ENCODE data around the gene CENPP. TPM values are rescaled to one million over a fixed set of nuclear protein-coding genes. Genes with fewer than 3 reads are reported as not detected.

The CENPP gene
- total and polyA plus RNA-seq, 4 donors: 0.62 to 8.7 (median 1.3) TPM

DNA sequence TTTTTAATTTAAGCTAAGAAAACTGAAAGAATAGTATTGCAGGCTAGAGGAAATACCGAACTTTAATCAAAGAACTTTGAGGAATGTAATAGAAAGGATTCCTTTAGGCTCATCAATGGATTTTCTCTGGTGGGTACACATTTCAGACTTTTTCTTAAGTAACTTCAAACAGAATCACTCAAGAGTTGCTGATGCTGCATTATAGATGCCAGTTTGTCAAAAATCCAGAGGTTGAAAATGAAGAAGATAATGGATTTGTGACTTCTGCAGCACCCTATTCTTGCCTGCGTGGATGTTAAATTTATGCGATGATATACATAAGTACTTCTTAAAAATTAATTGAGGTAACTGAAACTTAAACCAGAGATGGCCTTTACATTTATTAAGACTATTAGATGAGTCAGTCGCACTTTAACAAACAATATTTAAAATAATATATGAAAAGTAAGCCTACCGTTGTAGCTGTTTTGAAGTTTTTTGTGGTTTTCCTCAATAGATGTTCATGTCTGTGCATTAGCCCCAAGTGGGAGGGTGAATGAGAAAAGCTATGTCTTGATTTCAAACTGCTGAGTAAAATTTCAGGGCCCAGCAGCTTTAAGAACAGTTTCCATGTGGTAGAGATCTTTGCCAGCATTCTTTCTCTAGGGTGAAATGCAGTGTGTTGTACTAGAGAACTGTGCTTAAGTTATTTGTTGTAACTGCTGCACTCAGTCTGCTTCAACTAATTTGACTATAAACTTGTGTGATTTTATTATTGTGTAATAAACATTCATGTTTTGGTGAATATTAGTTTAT, 78.5 kb downstream of the CENPP start, which contains the start of gene OGN:
Gene OGN (minus strand): TSS at position 537 of the 795 bp plus-strand sequence. CDS start 1,171 bp downstream, outside the sequence.
- TF ChIP-seq RAD21 (IDR thresholded peaks at IDR 0.05) (no peak), NR2F2 (IDR thresholded peaks at IDR 0.05) (no peak), FOXA2 (IDR thresholded peaks at IDR 0.05) (no peak), HNF4A (conservative IDR thresholded peaks at IDR 0.05) (no peak), FOXA1 (IDR thresholded peaks at IDR 0.05) (no peak), YY1 (IDR thresholded peaks at IDR 0.05) (no peak), HNF4G (IDR thresholded peaks at IDR 0.05) (no peak), RXRA (IDR thresholded peaks at IDR 0.05) (no peak), JUND (IDR thresholded peaks at IDR 0.05) (no peak), EGR1 (IDR thresholded peaks at IDR 0.05; ENCODE audit: low read depth in 2 of 2) (no peak)
- TF ChIP-seq, protein P1, sequence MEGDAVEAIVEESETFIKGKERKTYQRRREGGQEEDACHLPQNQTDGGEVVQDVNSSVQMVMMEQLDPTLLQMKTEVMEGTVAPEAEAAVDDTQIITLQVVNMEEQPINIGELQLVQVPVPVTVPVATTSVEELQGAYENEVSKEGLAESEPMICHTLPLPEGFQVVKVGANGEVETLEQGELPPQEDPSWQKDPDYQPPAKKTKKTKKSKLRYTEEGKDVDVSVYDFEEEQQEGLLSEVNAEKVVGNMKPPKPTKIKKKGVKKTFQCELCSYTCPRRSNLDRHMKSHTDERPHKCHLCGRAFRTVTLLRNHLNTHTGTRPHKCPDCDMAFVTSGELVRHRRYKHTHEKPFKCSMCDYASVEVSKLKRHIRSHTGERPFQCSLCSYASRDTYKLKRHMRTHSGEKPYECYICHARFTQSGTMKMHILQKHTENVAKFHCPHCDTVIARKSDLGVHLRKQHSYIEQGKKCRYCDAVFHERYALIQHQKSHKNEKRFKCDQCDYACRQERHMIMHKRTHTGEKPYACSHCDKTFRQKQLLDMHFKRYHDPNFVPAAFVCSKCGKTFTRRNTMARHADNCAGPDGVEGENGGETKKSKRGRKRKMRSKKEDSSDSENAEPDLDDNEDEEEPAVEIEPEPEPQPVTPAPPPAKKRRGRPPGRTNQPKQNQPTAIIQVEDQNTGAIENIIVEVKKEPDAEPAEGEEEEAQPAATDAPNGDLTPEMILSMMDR (IDR thresholded peaks at IDR 0.05; ENCODE audit: low read depth, low read length, missing input control): no peak
- TF ChIP-seq, protein P2, sequence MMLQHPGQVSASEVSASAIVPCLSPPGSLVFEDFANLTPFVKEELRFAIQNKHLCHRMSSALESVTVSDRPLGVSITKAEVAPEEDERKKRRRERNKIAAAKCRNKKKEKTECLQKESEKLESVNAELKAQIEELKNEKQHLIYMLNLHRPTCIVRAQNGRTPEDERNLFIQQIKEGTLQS (IDR thresholded peaks at IDR 0.05): no peak
- TF ChIP-seq, protein P3, sequence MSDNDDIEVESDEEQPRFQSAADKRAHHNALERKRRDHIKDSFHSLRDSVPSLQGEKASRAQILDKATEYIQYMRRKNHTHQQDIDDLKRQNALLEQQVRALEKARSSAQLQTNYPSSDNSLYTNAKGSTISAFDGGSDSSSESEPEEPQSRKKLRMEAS (IDR thresholded peaks at IDR 0.05): no peak
- TF ChIP-seq, protein P4, sequence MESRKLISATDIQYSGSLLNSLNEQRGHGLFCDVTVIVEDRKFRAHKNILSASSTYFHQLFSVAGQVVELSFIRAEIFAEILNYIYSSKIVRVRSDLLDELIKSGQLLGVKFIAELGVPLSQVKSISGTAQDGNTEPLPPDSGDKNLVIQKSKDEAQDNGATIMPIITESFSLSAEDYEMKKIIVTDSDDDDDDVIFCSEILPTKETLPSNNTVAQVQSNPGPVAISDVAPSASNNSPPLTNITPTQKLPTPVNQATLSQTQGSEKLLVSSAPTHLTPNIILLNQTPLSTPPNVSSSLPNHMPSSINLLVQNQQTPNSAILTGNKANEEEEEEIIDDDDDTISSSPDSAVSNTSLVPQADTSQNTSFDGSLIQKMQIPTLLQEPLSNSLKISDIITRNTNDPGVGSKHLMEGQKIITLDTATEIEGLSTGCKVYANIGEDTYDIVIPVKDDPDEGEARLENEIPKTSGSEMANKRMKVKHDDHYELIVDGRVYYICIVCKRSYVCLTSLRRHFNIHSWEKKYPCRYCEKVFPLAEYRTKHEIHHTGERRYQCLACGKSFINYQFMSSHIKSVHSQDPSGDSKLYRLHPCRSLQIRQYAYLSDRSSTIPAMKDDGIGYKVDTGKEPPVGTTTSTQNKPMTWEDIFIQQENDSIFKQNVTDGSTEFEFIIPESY (IDR thresholded peaks at IDR 0.05): no peak
- Histone ChIP-seq H3K27me3 (ENCODE audit: control insufficient read depth in 4 of 4, insufficient read depth in 4 of 4, low read length in 3 of 4) (no peaks in the 10 kb centered on the region), H3K9ac (ENCODE audit: low read depth in 1 of 2, low read length in 2 of 2) (no peak within 1 kb of the TSS), H3K27ac (ENCODE audit: low read depth in 1 of 2, low read length in 2 of 2) (no peak within 1 kb of the TSS), H3K36me3 (ENCODE audit: control insufficient read depth in 4 of 4, insufficient read depth in 3 of 4, low read depth in 1 of 4, low read length in 3 of 4) (no peaks in the 10 kb centered on the region), H3K4me3 (ENCODE audit: low read depth in 1 of 3, low read length in 3 of 3) (no peak within 1 kb of the TSS), H3K9me3 (ENCODE audit: control insufficient read depth in 4 of 4, low read length in 3 of 4) (no peaks in the 10 kb centered on the region), H3K4me1 (ENCODE audit: control insufficient read depth in 4 of 4, insufficient read depth in 4 of 4, low read length in 3 of 4) (no peaks in the 10 kb centered on the region)
- DNase-seq (ENCODE audit: low spot score): no peak
- WGBS: 91% methylated on average over 5 of the region's 5 CpGs

DNA sequence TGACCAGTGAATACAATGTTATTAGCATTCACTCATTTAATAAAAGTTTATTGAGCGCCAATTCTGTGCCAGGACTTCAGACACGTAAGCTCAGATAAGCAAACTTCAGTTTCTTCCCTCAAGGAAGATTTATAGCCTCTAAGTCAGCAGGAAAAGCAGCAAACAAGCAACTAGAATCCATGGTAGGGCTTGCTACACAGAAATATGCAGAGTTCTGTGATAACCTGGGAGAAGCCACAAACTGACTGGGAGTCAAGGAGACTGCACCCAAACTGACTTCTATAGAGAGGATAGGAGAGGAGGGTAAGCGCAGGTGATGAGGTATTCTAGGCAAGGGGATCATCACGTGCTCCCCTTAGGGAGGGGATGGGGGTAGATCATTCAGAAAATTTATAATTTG, 80.1 kb downstream of the CENPP start:
- Histone ChIP-seq H3K4me1 (ENCODE audit: control insufficient read depth in 4 of 4, insufficient read depth in 4 of 4, low read length in 3 of 4) (no peaks in the 10 kb centered on the region), H3K9me3 (ENCODE audit: control insufficient read depth in 4 of 4, low read length in 3 of 4) (no peaks in the 10 kb centered on the region), H3K27ac (ENCODE audit: low read depth in 1 of 2, low read length in 2 of 2) (no peak overlapping the region), H3K9ac (ENCODE audit: low read depth in 1 of 2, low read length in 2 of 2) (no peak overlapping the region), H3K4me3 (ENCODE audit: low read depth in 1 of 3, low read length in 3 of 3) (no peak overlapping the region), H3K36me3 (ENCODE audit: control insufficient read depth in 4 of 4, insufficient read depth in 3 of 4, low read depth in 1 of 4, low read length in 3 of 4) (no peaks in the 10 kb centered on the region), H3K27me3 (ENCODE audit: control insufficient read depth in 4 of 4, insufficient read depth in 4 of 4, low read length in 3 of 4) (no peaks in the 10 kb centered on the region)
- WGBS: 71% methylated on average over 4 of the region's 4 CpGs
- TF ChIP-seq, protein P3 (IDR thresholded peaks at IDR 0.05): no peak
- TF ChIP-seq TAF1 (conservative IDR thresholded peaks at IDR 0.05): no peak
- TF ChIP-seq, protein P1 (IDR thresholded peaks at IDR 0.05; ENCODE audit: low read depth, low read length, missing input control): no peak
- TF ChIP-seq RXRA (IDR thresholded peaks at IDR 0.05): no peak
- no peak for TF ChIP-seq YY1 (IDR thresholded peaks at IDR 0.05)
- TF ChIP-seq EGR1 (IDR thresholded peaks at IDR 0.05; ENCODE audit: low read depth in 2 of 2): no peak
- TF ChIP-seq, protein P2 (IDR thresholded peaks at IDR 0.05): no peak
- no peak for TF ChIP-seq SP1 (IDR thresholded peaks at IDR 0.05)
- TF ChIP-seq RAD21 (IDR thresholded peaks at IDR 0.05): no peak
- DNase-seq (ENCODE audit: low spot score): no peak
